Measurements from ENCODE around the gene BTBD16. TPM values are rescaled to one million over a fixed set of nuclear protein-coding genes. Genes with fewer than 3 reads are reported as not detected.

BTBD16 gene
- total and polyA plus RNA-seq, 2 of the 13 experiments (the other 11 are each of a cell fraction or from before 2014, with no cell fraction given) = 5.0 to 11.9 TPM

GRCh38 chr10:122310311-122311050 is 39.4 kb downstream of the BTBD16 start (continued):
- TF ChIP-seq ESRRA (CRISPR knock-in tag; IDR thresholded peaks at IDR 0.05; ENCODE audit: low read depth) = peak; percentile 88; the same call in 1 of the 2 replicates
- peak; percentile 54 for TF ChIP-seq GATAD1 (CRISPR knock-in tag; IDR thresholded peaks at IDR 0.05)
- peak; percentile 81; the same call in 1 of the 2 replicates for TF ChIP-seq TOPORS (CRISPR knock-in tag; IDR thresholded peaks at IDR 0.05)
- TF ChIP-seq, protein P1, sequence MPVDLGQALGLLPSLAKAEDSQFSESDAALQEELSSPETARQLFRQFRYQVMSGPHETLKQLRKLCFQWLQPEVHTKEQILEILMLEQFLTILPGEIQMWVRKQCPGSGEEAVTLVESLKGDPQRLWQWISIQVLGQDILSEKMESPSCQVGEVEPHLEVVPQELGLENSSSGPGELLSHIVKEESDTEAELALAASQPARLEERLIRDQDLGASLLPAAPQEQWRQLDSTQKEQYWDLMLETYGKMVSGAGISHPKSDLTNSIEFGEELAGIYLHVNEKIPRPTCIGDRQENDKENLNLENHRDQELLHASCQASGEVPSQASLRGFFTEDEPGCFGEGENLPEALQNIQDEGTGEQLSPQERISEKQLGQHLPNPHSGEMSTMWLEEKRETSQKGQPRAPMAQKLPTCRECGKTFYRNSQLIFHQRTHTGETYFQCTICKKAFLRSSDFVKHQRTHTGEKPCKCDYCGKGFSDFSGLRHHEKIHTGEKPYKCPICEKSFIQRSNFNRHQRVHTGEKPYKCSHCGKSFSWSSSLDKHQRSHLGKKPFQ (CRISPR knock-in tag; IDR thresholded peaks at IDR 0.05; ENCODE audit: insufficient replicate concordance) = peak; percentile 57
- TF ChIP-seq NFYB (CRISPR knock-in tag; IDR thresholded peaks at IDR 0.05) = no peak
- peak; percentile 53 for TF ChIP-seq ZNF331 (CRISPR knock-in tag; IDR thresholded peaks at IDR 0.05)
- peak; percentile 77; the same call in 1 of the 2 replicates for TF ChIP-seq SNAPC2 (CRISPR knock-in tag; IDR thresholded peaks at IDR 0.05)
- no peak for TF ChIP-seq HCFC1 (IDR thresholded peaks at IDR 0.05; ENCODE audit: low read depth, low read length)
- TF ChIP-seq, protein P2, sequence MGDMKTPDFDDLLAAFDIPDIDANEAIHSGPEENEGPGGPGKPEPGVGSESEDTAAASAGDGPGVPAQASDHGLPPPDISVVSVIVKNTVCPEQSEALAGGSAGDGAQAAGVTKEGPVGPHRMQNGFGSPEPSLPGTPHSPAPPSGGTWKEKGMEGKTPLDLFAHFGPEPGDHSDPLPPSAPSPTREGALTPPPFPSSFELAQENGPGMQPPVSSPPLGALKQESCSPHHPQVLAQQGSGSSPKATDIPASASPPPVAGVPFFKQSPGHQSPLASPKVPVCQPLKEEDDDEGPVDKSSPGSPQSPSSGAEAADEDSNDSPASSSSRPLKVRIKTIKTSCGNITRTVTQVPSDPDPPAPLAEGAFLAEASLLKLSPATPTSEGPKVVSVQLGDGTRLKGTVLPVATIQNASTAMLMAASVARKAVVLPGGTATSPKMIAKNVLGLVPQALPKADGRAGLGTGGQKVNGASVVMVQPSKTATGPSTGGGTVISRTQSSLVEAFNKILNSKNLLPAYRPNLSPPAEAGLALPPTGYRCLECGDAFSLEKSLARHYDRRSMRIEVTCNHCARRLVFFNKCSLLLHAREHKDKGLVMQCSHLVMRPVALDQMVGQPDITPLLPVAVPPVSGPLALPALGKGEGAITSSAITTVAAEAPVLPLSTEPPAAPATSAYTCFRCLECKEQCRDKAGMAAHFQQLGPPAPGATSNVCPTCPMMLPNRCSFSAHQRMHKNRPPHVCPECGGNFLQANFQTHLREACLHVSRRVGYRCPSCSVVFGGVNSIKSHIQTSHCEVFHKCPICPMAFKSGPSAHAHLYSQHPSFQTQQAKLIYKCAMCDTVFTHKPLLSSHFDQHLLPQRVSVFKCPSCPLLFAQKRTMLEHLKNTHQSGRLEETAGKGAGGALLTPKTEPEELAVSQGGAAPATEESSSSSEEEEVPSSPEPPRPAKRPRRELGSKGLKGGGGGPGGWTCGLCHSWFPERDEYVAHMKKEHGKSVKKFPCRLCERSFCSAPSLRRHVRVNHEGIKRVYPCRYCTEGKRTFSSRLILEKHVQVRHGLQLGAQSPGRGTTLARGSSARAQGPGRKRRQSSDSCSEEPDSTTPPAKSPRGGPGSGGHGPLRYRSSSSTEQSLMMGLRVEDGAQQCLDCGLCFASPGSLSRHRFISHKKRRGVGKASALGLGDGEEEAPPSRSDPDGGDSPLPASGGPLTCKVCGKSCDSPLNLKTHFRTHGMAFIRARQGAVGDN (CRISPR knock-in tag; IDR thresholded peaks at IDR 0.05) = peak; percentile 99
- peak; percentile 48; the same call in 1 of the 2 replicates for TF ChIP-seq RERE (CRISPR knock-in tag; IDR thresholded peaks at IDR 0.05; ENCODE audit: low read depth)
- peak; percentile 20; the same call in 1 of the 2 replicates for TF ChIP-seq ZNF704 (CRISPR knock-in tag; IDR thresholded peaks at IDR 0.05; ENCODE audit: borderline replicate concordance)
- TF ChIP-seq, protein P3, sequence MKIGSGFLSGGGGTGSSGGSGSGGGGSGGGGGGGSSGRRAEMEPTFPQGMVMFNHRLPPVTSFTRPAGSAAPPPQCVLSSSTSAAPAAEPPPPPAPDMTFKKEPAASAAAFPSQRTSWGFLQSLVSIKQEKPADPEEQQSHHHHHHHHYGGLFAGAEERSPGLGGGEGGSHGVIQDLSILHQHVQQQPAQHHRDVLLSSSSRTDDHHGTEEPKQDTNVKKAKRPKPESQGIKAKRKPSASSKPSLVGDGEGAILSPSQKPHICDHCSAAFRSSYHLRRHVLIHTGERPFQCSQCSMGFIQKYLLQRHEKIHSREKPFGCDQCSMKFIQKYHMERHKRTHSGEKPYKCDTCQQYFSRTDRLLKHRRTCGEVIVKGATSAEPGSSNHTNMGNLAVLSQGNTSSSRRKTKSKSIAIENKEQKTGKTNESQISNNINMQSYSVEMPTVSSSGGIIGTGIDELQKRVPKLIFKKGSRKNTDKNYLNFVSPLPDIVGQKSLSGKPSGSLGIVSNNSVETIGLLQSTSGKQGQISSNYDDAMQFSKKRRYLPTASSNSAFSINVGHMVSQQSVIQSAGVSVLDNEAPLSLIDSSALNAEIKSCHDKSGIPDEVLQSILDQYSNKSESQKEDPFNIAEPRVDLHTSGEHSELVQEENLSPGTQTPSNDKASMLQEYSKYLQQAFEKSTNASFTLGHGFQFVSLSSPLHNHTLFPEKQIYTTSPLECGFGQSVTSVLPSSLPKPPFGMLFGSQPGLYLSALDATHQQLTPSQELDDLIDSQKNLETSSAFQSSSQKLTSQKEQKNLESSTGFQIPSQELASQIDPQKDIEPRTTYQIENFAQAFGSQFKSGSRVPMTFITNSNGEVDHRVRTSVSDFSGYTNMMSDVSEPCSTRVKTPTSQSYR (CRISPR knock-in tag; IDR thresholded peaks at IDR 0.05; ENCODE audit: borderline replicate concordance) = peak; percentile 48; the same call in 1 of the 2 replicates

Data from HepG2 (cell line).